Mesendoderm (in vitro differentiated cells): ENCODE results near the gene DHX9.

ENCODE experiments used
- DNase-seq: peaks from one replicate; pipeline ENCODE4 v3.0.0; 2013
- H2AK5ac ChIP-seq: 2 replicates; pipeline ENCODE4 v1.6.1; 2013; ENCODE audit warnings: low read length, inconsistent platforms
- H2BK120ac ChIP-seq: 2 replicates; pipeline ENCODE4 v1.6.1; 2013; ENCODE audit warnings: low read depth, mild to moderate bottlenecking, low read length, moderate library complexity, mixed read lengths
- H2BK15ac ChIP-seq: replicated peaks from 2 replicates; pipeline ENCODE4 v1.6.1; 2013; ENCODE audit warnings: low read depth, mild to moderate bottlenecking, moderate library complexity
- H2BK5ac ChIP-seq: 2 replicates; pipeline ENCODE4 v1.6.1; 2013; ENCODE audit warnings: low read length, inconsistent platforms
- H3K18ac ChIP-seq: 2 replicates; pipeline ENCODE4 v1.6.1; 2013; ENCODE audit warnings: mild to moderate bottlenecking, low read length, mixed read lengths
- H3K23ac ChIP-seq: one replicate; pipeline ENCODE4 v1.6.1; 2013; ENCODE audit warnings: low read length
- H3K27ac ChIP-seq: 2 replicates; pipeline ENCODE4 v1.5.1; 2013; ENCODE audit warnings: low read depth, mild to moderate bottlenecking, inconsistent platforms, low read length, moderate library complexity
- H3K27me3 ChIP-seq: 2 replicates; pipeline ENCODE4 v1.6.1; 2013; ENCODE audit warnings: low read length, control low read depth, mild to moderate bottlenecking, inconsistent platforms; ENCODE audit not compliant: insufficient read depth, poor library complexity
- H3K36me3 ChIP-seq: 2 replicates; pipeline ENCODE4 v1.6.1; 2013; ENCODE audit warnings: low read length, inconsistent platforms; ENCODE audit not compliant: control insufficient read depth, insufficient read depth
- H3K4ac ChIP-seq: one replicate; pipeline ENCODE4 v1.6.1; 2013; ENCODE audit warnings: low read depth, mild to moderate bottlenecking, low read length, moderate library complexity
- H3K4me1 ChIP-seq: 2 replicates; pipeline ENCODE4 v1.6.1; 2013; ENCODE audit warnings: low read depth, low read length, inconsistent platforms; ENCODE audit not compliant: control insufficient read depth
- H3K4me2 ChIP-seq: 2 replicates; pipeline ENCODE4 v1.6.1; 2013; ENCODE audit warnings: low read length
- H3K4me3 ChIP-seq: 2 replicates; pipeline ENCODE4 v1.5.1; 2013; ENCODE audit warnings: mild to moderate bottlenecking, low read length
- H3K56ac ChIP-seq: one replicate; pipeline ENCODE4 v1.6.1; 2013; ENCODE audit warnings: low read length
- H3K79me1 ChIP-seq: 2 replicates; pipeline ENCODE4 v1.6.1; 2013; ENCODE audit warnings: low read length, inconsistent platforms
- H3K79me2 ChIP-seq: 2 replicates; pipeline ENCODE4 v1.6.1; 2013; ENCODE audit warnings: mild to moderate bottlenecking, low read length; ENCODE audit not compliant: control insufficient read depth, insufficient read depth
- H3K9ac ChIP-seq: 2 replicates; pipeline ENCODE4 v1.6.1; 2013; ENCODE audit warnings: low read length, inconsistent platforms
- H4K5ac ChIP-seq: one replicate; pipeline ENCODE4 v1.6.1; 2013; ENCODE audit warnings: low read length
- H4K8ac ChIP-seq: one replicate; pipeline ENCODE4 v1.6.1; 2013; ENCODE audit warnings: low read depth, mild to moderate bottlenecking, control low read depth, low read length, moderate library complexity
- WGBS: extraction: QIAGEN DNeasy Blood & Tissue Kit; methylation state at CpG from one replicate; pipeline ENCODE4 v1.1.7; 2013; ENCODE audit warnings: low lambda C conversion rate, missing lambda C conversion rate; ENCODE audit not compliant: insufficient coverage; ENCODE audit errors: extremely low coverage; 5-methylcytosine and 5-hydroxymethylcytosine counted together

The DHX9 gene

GRCh38 chr1:182845379-182845778 is 6.2 kb downstream of the DHX9 start:
- peaks cover 12% of the 10 kb centered on the region for H3K36me3 ChIP-seq

GRCh38 chr1:182845894-182846293 is 6.7 kb downstream of the DHX9 start:
- Histone ChIP-seq H2BK120ac (no peak overlapping the region), H3K23ac (no peak overlapping the region), H3K18ac (no peak overlapping the region), H3K27me3 (no peaks in the 10 kb centered on the region), H3K9ac (no peak overlapping the region), H3K36me3 (peaks cover 13% of the 10 kb centered on the region), H3K79me2 (peaks cover 82% of the 10 kb centered on the region), H3K4me1 (peaks cover 5% of the 10 kb centered on the region), H2BK15ac (no peak overlapping the region), H4K5ac (no peak overlapping the region), H3K4me2 (no peak overlapping the region), H3K4me3 (no peak overlapping the region), H3K4ac (no peak overlapping the region), H3K56ac (no peak overlapping the region), H3K79me1 (peaks cover 11% of the 10 kb centered on the region), H3K27ac (no peak overlapping the region), H2AK5ac (no peak overlapping the region), H2BK5ac (no peak overlapping the region), H4K8ac (no peak overlapping the region)
- WGBS: no CpG with 5 or more reads among the region's 5 CpGs
- DNase-seq: peak; percentile 26

More at GRCh38 chr1:182845379-182845778, 6.2 kb downstream of the DHX9 start:
- Histone ChIP-seq H3K27ac (peak overlapping the region; percentile 23), H3K4me1 (peaks cover 5% of the 10 kb centered on the region), H3K9ac (no peak overlapping the region), H4K5ac (no peak overlapping the region), H3K23ac (no peak overlapping the region), H3K56ac (no peak overlapping the region), H3K4ac (no peak overlapping the region), H3K27me3 (no peaks in the 10 kb centered on the region), H2BK15ac (no peak overlapping the region), H3K18ac (no peak overlapping the region), H2BK5ac (no peak overlapping the region), H4K8ac (no peak overlapping the region), H3K4me3 (no peak overlapping the region), H3K4me2 (no peak overlapping the region), H2AK5ac (no peak overlapping the region), H3K79me1 (peaks cover 9% of the 10 kb centered on the region), H2BK120ac (no peak overlapping the region), H3K79me2 (peaks cover 84% of the 10 kb centered on the region)
- no peak for DNase-seq
- no CpG with 5 or more reads among the region's 1 CpG for WGBS

GRCh38 chr1:182847105-182847504 is 8.0 kb downstream of the DHX9 start:
- Histone ChIP-seq H3K79me1 (peaks cover 13% of the 10 kb centered on the region), H3K4me2 (no peak overlapping the region), H2BK5ac (no peak overlapping the region), H3K27me3 (no peaks in the 10 kb centered on the region), H3K4ac (no peak overlapping the region), H3K79me2 (peaks cover 77% of the 10 kb centered on the region), H3K18ac (no peak overlapping the region), H2BK15ac (no peak overlapping the region), H3K9ac (no peak overlapping the region), H3K4me3 (no peak overlapping the region), H3K36me3 (peaks cover 18% of the 10 kb centered on the region), H2AK5ac (no peak overlapping the region), H3K56ac (no peak overlapping the region), H3K23ac (no peak overlapping the region), H4K8ac (no peak overlapping the region), H2BK120ac (no peak overlapping the region), H3K4me1 (peaks cover 5% of the 10 kb centered on the region), H3K27ac (no peak overlapping the region), H4K5ac (no peak overlapping the region)
- DNase-seq: no peak

- Histone ChIP-seq H4K8ac (no peak overlapping the region), H3K36me3 (peaks cover 18% of the 10 kb centered on the region), H4K5ac (no peak overlapping the region), H3K4ac (no peak overlapping the region), H3K4me2 (no peak overlapping the region), H2BK5ac (no peak overlapping the region), H3K56ac (no peak overlapping the region), H3K9ac (no peak overlapping the region), H3K23ac (no peak overlapping the region), H2BK15ac (no peak overlapping the region), H3K27me3 (no peaks in the 10 kb centered on the region), H2AK5ac (no peak overlapping the region), H3K18ac (no peak overlapping the region), H3K4me3 (no peak overlapping the region), H3K4me1 (peaks cover 5% of the 10 kb centered on the region), H2BK120ac (no peak overlapping the region), H3K79me1 (peaks cover 15% of the 10 kb centered on the region), H3K79me2 (peaks cover 66% of the 10 kb centered on the region), H3K27ac (no peak overlapping the region)
- DNase-seq: no peak
- WGBS: no CpG with 5 or more reads among the region's 2 CpGs
These were observed 9.6 kb downstream of the DHX9 start for GRCh38 chr1:182848736-182849135.

- no CpG with 5 or more reads among the region's 4 CpGs for WGBS
- Histone ChIP-seq H3K79me1 (peaks cover 18% of the 10 kb centered on the region), H3K4ac (no peak overlapping the region), H3K56ac (no peak overlapping the region), H3K18ac (no peak overlapping the region), H3K4me3 (no peak overlapping the region), H3K79me2 (peaks cover 61% of the 10 kb centered on the region), H3K27me3 (no peaks in the 10 kb centered on the region), H2AK5ac (no peak overlapping the region), H2BK120ac (no peak overlapping the region), H4K5ac (no peak overlapping the region), H2BK15ac (no peak overlapping the region), H3K27ac (no peak overlapping the region), H4K8ac (no peak overlapping the region), H3K36me3 (peaks cover 20% of the 10 kb centered on the region), H3K4me2 (no peak overlapping the region), H3K9ac (no peak overlapping the region), H2BK5ac (no peak overlapping the region), H3K4me1 (peaks cover 5% of the 10 kb centered on the region), H3K23ac (no peak overlapping the region)
- no peak for DNase-seq
These were observed 11.2 kb downstream of the DHX9 start for GRCh38 chr1:182850319-182850718.

- no peak overlapping the region for H3K9ac ChIP-seq
- H2AK5ac ChIP-seq: no peak overlapping the region
- H4K8ac ChIP-seq: no peak overlapping the region
- no peak overlapping the region for H4K5ac ChIP-seq
- WGBS: no CpG with 5 or more reads among the region's 1 CpG
- H3K27me3 ChIP-seq: no peaks in the 10 kb centered on the region
- DNase-seq: no peak
- H3K79me2 ChIP-seq: peaks cover 55% of the 10 kb centered on the region
- H3K27ac ChIP-seq: no peak overlapping the region
- peaks cover 24% of the 10 kb centered on the region for H3K79me1 ChIP-seq
- H2BK5ac ChIP-seq: no peak overlapping the region
- no peak overlapping the region for H3K23ac ChIP-seq
- H3K18ac ChIP-seq: no peak overlapping the region
- peaks cover 25% of the 10 kb centered on the region for H3K36me3 ChIP-seq
- H3K4me1 ChIP-seq: no peaks in the 10 kb centered on the region
- no peak overlapping the region for H2BK120ac ChIP-seq
- no peak overlapping the region for H3K4ac ChIP-seq
- H3K4me3 ChIP-seq: no peak overlapping the region
- no peak overlapping the region for H3K4me2 ChIP-seq
- no peak overlapping the region for H3K56ac ChIP-seq
- H2BK15ac ChIP-seq: no peak overlapping the region
These were observed 12.7 kb downstream of the DHX9 start for GRCh38 chr1:182851825-182852224.
